Iris pigment epithelial cell (primary cell): ENCODE measurements around the gene BTG2.
"Not testable (repeated sequence)": the region's sequence is repeated elsewhere in the genome, so short reads cannot be mapped to it uniquely, and the experiment has no call there.

Source experiments
- DNase-seq: peaks from one replicate; pipeline ENCODE4 v3.0.0-alpha.2; 2011; ENCODE audit warnings: low read depth

BTG2 gene

DNA sequence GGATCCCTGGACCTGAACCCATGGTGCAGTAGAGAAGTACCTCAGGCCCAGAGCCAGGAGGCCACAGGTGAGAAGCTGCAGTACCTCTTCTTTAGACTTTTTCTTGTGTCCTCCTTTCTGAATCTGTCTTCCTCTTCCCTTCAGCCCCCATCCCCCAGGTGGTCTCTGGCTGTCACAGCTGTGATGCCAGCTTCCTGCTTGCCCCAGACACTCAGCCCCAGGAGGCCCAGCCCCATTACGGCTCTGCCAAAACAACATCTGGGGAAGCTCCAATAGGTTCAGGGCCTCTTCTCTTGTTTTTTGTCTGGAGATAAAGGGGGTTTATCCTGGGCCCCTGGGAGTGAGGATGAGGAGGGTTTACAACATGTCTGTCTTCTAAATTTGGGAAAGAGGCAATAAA lies 9.5 kb upstream of the BTG2 start:
- DNase-seq = no peak

DNA sequence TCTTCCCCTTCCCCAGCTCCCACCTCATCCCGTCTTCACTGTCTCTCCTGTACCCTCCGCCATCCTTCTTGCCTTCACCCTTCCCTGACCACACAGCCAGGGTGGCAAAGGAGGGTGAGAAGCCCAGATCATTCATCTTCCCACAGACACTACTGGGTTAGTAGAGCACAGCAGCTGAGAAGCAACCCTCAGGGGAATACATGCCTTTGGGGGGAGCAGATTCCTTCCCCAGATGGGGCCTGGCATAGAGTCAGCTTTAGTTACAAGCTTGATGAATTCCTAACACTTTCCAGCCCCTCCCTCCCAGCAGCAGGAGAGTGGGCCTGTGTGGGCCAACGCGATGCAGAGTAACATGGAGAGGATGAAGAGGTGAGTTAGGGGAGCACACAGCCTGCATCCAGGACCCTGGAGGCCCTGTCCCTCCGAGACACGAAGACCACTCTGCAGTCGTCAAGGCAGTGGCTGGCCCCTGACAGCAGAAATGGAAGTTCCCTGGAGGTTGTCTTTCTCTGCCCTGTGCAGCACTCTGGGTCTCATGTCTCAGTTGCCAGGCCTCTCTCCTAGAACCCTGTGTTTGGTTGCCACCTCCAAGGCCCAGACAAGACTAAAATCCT lies 8.8 kb upstream of the BTG2 start:
- DNase-seq = no peak

DNA sequence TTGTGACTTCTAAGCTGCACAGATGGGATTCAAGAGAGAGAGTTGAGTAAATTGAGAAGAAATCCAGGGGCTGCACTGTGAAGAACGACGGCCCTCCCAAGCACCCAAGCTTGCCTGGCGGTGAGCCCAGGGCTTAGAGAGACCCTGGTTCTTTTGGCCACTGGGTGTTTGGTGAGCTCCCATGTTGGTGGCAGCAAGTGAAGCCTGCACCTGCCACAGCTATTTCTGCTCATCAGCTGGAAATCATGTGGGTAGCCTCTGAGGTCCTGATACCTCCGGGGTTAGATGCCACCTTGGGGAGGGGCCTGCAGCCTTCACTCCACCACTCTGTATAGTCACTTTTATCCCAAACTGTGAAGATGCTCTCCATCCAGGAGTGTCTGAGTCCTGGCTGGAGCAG lies 6.2 kb upstream of the BTG2 start:
- DNase-seq = no peak

DNA sequence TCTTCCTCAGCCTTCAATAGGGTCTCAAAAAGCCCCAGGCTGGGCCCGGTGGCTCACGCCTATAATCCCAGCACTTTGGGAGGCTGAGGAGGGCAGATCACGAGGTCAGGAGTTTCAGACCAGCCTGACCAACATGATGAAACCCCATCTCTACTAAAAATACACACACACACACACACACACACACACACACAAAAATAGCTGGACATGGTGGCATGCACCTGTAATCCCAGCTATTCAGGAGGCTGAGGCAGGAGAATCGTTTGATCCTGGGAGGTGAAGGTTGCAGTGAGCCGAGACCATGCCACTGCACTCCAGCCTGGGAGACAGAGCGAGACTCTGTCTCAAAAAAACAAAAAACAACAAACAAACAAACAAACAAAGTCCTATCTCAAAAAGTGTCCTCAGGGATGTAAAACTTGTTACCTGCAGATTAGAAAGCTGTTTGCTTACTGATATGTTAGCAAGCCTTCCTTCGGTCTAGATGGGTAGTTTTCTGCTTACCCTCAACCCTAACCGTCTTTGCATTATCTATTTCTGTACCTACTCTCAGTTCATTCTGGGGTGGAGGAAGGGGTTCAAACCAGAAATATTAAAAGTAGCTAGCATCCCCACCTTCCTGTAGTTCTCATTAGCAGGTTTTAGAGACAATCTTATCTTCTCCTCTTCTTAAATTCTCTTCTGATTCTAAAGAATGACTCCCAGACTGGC lies 5.4 kb upstream of the BTG2 start:
- not testable (repeated sequence) for DNase-seq

DNA sequence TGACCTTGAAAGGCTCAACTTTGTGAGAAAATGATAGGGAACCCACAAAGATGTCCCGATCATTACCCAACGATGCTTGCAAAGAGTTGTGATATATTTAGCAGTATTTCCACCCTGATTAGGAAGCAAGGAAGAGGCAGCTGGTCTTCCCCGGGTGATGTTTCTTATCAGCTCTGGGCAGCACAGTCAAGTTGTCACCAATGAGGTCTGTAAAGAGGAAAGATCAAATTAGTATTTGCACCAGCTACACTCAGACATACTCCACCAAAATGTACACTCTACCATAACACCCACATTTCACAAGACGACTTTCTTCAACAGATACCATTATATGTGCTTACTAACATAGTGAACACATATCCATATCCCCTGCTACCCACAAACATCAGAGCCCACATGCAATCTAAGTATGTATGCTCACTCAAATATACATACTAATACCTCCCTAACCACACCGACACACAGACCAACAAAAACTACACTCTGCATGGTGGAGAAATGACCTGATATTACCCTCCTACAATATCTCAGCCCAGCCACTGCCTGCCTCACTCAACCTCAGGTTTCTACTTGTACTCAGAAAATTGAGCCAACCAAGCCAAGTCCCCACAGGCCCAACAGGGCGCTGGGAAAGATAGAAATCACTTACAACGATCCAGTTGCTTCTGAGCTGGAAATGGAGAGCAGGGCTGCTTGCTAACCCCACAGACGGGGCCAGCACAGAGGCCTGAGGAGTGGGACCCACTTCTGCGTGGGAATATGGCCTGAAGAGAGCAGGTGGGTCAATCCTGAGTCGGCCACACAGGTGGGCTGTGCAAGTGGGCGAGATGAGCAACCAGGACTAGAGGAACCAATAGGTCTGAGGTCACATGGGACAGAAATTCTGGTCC lies 4.6 kb upstream of the BTG2 start:
- no peak for DNase-seq

DNA sequence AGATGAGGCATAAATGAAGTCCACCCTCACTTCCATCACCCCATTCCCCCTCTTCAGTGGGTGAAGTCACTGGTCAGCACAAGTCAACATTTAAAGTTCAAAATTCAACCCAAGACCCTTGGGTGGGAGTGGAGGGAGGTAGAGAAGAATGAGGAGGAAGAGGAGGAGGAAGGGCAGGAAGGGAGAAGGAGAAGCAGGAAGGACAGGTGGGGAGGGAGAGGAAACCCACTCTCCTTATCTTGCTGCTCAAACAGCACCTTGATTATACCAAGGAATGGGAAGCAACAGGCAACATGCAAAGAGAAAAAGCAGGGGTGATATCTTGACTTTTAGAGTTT lies 4.0 kb upstream of the BTG2 start:
- DNase-seq = no peak

DNA sequence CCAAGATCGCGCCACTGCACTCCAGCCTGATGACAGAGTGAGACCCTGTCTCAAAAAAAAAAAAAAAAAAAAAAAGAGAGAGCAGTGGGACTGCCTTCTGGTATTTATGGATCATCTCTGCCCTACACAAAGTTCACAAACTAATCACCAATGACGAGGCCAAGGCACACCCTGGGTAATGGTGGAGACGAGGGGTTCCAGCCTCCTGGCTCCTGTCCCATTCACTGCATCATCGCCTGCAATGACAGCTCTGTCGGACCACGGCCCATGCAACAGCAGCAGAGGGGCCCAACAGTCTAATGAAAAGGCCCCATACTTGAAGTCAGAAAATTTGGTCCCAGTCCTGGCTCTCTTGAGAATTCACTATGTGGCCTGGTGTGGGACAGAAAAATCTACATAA lies 2.9 kb upstream of the BTG2 start:
- no peak for DNase-seq

DNA sequence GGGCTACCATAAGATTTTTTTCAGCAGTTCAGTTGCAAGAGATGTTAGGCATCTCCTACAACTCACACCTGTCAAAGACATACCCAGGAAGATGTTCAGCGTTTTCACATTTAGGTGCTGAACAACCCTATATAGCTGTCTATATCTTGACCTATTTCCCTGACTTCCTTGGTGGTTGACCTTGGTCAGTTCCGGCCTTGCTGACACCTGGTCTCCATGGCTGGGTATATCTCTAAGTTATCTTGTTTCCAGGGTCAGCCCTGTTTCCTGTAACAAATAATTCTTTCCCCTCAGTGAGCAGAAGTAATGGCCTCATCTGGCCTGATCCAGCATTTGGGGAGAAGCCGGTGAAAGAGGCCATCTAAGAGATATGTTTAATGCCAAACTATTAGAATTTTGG lies 2.4 kb upstream of the BTG2 start:
- no peak for DNase-seq

DNA sequence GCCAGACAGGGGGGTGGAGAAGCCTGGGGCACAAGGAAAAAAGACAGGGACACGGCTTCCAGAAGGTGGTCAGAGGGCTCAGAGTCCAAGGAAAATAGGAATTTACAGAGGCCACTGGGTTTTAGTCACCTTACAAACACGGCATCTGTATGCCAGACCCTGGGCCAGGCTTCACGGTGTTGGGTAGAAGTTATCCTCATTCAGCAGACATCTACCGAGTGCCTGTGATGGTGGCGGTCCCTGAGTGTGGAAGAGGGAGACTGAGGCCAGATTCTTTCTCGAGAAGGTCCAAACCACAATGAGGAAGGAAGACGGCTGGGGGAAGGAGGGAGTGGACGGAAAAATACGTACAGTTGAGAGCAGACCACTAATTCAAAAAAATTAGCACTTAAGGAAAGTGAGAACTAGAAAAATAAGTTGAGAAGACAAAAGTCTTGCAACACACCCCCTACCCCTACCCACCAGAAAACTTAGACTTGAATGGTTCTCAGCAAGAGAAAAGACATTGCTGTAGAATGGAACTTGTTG lies 864 bp upstream of the BTG2 start:
- no peak for DNase-seq

DNA sequence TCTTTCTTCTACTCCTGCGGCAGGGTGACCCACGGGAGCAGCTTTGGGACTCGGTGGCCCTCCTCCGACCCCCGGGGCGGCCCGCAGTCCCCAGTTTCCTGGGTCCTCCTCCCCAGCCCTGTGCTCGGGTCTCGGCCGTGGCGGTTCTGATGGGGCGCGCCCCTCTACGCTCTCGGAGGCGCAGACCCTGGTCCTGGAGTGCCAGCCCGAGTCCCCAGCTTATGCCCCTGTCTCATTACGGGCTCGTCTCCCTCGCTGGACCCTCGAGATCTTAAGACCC lies 430 bp downstream of the BTG2 start:
- no peak for DNase-seq

DNA sequence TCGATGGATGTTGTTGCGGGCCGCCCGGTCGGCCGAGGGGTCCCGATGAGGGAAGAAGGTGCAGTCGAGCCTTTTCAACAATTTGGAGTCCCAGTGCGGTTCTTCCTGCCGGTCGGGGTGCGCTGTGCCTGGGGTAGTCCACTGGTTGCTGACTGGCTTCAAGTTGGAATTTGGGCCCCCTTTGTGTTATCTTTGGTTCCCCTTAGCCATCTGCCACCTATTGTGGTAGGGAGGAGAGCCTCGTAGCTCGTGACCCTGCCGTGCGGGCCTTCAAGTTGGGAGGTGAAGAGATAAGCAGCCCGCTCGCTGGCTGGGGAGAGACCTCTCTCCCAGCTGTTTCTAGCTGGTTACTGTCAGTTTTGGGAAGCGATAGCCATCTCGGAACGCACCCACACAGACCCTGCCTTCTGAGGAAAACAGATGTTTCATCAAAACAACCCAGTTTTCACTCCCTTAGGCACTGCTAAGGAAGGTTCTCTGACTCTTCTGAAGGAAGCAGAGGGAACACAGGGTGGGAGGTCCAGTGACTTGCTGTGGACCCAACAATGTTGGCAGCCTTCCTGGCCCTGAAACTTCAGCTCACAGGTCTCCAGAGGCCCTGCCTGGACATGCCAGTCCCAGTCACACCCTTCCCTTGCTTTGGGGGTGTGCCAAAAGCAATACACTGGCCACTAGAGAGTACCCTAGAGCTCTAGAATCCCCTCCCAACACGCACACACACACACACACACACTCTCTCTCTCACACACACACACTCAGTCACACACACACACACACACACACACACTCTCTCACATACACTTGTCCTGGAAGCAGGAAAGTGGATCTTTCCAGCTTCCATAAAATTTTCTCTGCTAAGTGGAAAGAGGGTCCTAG lies 1.0 kb downstream of the BTG2 start:
- DNase-seq = peak; percentile 70

DNA sequence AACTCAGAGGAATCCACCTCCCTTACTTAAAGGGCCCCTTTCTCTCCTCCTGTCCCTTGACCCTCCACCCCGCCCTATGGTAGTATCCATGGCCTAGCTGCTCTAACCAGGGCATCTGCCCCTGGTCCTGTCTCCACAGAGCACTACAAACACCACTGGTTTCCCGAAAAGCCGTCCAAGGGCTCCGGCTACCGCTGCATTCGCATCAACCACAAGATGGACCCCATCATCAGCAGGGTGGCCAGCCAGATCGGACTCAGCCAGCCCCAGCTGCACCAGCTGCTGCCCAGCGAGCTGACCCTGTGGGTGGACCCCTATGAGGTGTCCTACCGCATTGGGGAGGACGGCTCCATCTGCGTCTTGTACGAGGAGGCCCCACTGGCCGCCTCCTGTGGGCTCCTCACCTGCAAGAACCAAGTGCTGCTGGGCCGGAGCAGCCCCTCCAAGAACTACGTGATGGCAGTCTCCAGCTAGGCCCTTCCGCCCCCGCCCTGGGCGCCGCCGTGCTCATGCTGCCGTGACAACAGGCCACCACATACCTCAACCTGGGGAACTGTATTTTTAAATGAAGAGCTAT lies 1.7 kb downstream of the BTG2 start:
- no peak for DNase-seq

DNA sequence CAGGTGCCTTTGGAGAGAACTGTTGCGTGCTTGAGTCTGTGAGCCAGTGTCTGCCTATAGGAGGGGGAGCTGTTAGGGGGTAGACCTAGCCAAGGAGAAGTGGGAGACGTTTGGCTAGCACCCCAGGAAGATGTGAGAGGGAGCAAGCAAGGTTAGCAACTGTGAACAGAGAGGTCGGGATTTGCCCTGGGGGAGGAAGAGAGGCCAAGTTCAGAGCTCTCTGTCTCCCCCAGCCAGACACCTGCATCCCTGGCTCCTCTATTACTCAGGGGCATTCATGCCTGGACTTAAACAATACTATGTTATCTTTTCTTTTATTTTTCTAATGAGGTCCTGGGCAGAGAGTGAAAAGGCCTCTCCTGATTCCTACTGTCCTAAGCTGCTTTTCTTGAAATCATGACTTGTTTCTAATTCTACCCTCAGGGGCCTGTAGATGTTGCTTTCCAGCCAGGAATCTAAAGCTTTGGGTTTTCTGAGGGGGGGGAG lies 2.4 kb downstream of the BTG2 start:
- no peak for DNase-seq

DNA sequence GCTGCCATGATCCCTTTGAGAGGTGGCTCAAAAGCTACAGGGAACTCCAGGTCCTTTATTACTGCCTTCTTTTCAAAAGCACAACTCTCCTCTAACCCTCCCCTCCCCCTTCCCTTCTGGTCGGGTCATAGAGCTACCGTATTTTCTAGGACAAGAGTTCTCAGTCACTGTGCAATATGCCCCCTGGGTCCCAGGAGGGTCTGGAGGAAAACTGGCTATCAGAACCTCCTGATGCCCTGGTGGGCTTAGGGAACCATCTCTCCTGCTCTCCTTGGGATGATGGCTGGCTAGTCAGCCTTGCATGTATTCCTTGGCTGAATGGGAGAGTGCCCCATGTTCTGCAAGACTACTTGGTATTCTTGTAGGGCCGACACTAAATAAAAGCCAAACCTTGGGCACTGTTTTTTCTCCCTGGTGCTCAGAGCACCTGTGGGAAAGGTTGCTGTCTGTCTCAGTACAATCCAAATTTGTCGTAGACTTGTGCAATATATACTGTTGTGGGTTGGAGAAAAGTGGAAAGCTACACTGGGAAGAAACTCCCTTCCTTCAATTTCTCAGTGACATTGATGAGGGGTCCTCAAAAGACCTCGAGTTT lies 3.1 kb downstream of the BTG2 start:
- no peak for DNase-seq

DNA sequence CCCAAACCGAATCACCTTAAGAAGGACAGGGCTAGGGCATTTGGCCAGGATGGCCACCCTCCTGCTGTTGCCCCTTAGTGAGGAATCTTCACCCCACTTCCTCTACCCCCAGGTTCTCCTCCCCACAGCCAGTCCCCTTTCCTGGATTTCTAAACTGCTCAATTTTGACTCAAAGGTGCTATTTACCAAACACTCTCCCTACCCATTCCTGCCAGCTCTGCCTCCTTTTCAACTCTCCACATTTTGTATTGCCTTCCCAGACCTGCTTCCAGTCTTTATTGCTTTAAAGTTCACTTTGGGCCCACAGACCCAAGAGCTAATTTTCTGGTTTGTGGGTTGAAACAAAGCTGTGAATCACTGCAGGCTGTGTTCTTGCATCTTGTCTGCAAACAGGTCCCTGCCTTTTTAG lies 3.6 kb downstream of the BTG2 start:
- DNase-seq = no peak

DNA sequence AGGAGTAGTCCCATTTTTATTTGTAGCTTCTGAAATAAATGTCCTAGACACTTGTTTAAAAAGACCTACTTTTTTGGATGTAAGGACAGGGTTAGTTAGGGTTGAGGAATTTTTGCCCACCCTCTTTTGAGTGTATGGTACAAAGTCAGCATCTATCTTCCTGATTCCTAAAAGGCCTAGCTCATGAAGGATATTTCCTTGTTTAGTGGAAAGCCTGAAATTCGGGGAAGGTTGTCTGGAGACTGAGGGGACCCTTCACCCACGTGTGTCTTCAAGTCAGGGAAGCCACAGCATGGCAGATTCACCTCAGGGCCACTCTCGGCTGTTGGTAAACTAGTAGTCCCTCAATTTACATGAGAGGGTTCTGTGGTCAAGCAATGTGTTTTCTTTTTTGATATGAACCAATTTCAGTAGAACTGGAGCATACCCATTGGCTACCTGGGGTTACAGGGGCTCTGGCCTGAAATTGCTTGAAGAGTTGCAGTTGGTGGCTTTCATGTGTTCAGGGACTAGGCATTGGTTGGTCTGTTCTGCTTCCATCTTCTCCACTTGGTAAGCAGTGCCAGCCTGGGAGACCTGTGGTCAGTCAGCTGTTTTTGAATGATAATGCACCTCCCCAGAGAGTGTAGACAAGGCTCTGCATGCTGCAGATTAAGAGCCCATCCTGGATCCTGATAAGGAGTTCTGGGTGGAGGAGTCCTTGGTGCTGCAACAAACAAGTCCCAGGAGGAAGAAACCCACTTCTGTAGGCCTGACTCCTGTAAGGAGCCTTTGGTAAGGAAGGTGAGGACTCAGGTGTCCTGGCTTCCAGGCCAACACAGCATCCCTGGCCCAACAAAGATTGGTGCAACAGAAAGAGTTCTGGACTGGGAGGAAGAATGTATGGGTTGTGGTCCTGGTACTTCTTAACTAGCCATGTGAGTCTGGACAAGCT lies 6.3 kb downstream of the BTG2 start:
- DNase-seq = no peak

DNA sequence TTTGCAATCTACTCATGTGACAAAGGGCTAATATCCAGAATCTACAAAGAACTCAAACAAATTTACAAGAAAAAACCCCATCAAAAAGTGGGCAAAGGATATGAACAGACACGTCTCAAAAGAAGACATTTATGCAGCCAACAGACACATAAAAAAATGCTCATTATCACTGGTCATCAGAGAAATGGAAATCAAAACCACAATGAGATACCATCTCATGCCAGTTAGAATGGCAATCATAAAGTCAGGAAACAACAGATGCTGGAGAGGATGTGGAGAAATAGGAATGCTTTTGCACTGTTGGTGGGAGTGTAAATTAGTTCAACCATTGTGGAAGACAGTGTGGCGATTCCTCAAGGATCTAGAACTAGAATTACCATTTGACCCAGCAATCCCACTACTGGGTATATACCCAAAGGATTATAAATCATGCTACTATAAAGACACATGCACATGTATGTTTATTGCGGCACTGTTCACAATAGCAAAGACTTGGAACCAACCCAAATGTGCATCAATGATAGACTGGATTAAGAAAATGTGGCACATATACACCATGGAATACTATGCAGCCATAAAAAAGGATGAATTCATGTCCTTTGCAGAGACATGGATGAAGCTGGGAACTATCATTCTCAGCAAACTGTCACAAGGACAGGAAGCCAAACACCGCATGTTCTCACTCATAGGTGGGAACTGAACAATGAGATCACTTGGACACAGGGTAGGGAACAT lies 8.9 kb downstream of the BTG2 start:
- DNase-seq = not testable (repeated sequence)

DNA sequence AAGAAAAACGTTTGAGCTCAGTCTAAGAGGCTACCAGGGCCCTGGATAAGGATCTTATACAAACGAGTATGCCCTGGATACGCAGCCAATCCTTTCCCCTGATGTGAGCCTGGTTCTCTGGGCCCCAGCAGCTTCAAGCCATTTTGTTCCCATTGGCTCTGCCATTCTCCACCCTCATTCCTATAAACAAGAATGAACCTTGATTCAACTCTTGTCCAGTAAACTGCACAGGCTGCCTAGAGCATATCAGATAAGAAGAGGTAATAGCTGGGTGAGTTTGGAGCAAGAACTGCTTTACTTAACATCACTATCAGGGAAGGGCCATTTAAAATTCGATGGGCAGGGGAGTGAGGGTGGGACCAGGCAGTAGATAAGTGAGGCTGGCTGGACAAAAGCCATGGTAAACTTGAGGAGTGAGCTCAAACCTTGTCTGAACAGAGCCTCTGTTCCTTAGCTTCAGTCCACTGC lies 11.3 kb downstream of the BTG2 start:
- peak; percentile 77 for DNase-seq
